Neural cell (in vitro differentiated cells): ENCODE data around the gene BAD.

Source experiments
- MXI1 ChIP-seq: fragments of 450-650 bp; conservative IDR thresholded peaks from 2 replicates; pipeline ENCODE4 v1.6.1; 2014; ENCODE audit warnings: antibody characterized with exemption, mild to moderate bottlenecking; ENCODE audit not compliant: poor library complexity, severe bottlenecking
- TAF1 ChIP-seq: IDR thresholded peaks from 2 replicates; pipeline ENCODE4 v1.6.1; 2012; ENCODE audit warnings: low read depth
- TF ChIP-seq, protein P1 (sequence below): fragments of 450-650 bp; IDR thresholded peaks from 2 replicates; pipeline ENCODE4 v1.5.1; 2014; ENCODE audit warnings: antibody characterized with exemption, mild to moderate bottlenecking, moderate library complexity; ENCODE audit not compliant: poor library complexity, severe bottlenecking

GRCh38 chr11:64305691-64306562, 21.5 kb upstream of the BAD start:
- no peak for TF ChIP-seq TAF1
- TF ChIP-seq, protein P1, sequence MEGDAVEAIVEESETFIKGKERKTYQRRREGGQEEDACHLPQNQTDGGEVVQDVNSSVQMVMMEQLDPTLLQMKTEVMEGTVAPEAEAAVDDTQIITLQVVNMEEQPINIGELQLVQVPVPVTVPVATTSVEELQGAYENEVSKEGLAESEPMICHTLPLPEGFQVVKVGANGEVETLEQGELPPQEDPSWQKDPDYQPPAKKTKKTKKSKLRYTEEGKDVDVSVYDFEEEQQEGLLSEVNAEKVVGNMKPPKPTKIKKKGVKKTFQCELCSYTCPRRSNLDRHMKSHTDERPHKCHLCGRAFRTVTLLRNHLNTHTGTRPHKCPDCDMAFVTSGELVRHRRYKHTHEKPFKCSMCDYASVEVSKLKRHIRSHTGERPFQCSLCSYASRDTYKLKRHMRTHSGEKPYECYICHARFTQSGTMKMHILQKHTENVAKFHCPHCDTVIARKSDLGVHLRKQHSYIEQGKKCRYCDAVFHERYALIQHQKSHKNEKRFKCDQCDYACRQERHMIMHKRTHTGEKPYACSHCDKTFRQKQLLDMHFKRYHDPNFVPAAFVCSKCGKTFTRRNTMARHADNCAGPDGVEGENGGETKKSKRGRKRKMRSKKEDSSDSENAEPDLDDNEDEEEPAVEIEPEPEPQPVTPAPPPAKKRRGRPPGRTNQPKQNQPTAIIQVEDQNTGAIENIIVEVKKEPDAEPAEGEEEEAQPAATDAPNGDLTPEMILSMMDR = peak; percentile 66
- TF ChIP-seq MXI1 = no peak
